ENCODE results near the gene TOGARAM2.

Gene TOGARAM2

GRCh38 chr2:29053670-29054400 lies 72.7 kb downstream of the TOGARAM2 start:
- no peak for DNase-seq (ENCODE audit: low spot score)

GRCh38 chr2:29054430-29054829 lies 73.3 kb downstream of the TOGARAM2 start:
- no peak for DNase-seq (ENCODE audit: low spot score)

DNA sequence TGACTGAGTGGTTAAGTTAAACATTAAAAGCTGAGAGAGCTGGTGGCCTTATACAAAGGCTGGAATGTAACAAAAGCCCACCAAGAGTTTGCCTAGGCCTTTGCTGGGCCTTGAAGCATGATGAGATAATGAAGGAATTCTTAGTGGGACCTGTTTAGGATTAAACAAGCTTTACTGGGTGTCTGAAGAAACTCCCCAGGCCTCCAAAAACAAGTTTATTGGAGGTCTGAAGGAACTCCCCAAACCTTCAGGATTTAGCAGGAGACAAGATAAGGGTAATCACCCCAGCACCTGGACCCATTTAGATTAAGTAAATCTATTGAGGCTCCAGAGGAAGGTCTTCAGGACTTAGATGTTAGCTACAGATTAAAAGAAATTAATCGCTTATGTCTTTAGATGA lies 74.5 kb downstream of the TOGARAM2 start:
- no peak for DNase-seq (ENCODE audit: low spot score)

DNA sequence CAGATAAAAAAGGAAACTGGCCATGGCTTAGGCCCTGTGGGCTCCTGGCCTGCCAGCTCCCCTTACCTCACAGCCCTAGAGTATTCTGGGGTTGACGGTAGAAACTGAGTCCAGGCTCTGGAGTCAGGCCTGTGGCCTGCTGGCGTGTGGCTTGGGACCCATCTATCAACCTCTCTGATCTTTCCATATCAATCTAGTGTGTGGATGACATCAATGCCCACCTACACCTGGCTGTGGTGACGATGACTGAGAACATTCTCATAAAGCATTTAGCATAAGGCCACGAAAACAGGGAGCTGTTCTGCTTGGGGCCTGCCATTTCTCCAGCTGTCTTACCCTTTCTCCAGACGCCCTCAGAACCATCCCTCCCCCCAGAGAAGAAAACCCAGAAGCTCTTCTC lies 75.4 kb downstream of the TOGARAM2 start:
- DNase-seq (ENCODE audit: low spot score): no peak

- DNase-seq (ENCODE audit: low spot score): no peak
Measured at GRCh38 chr2:29057006-29057405, 75.9 kb downstream of the TOGARAM2 start.

GRCh38 chr2:29059624-29060023 lies 78.5 kb downstream of the TOGARAM2 start:
- DNase-seq (ENCODE audit: low spot score): no peak

DNA sequence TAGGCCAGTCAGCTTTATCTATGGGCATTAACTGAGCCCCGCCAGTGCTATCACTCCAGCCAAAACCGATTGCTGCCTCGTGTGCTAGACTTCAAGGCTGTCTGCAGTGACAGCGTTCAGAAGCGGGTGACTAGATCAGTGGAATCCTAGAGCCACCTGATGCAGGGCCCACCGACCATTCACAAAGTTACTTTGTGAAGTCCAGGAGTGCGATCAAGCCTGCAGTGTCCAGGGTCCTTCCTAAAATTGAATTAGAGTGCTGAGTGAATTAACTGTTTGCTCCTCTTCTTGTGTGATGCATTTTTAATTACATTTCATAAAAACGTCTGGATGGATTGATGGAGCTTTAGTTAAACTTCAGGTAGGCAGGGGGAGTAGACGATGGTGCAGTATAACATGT lies 79.3 kb downstream of the TOGARAM2 start:
- DNase-seq (ENCODE audit: low spot score): no peak

DNA sequence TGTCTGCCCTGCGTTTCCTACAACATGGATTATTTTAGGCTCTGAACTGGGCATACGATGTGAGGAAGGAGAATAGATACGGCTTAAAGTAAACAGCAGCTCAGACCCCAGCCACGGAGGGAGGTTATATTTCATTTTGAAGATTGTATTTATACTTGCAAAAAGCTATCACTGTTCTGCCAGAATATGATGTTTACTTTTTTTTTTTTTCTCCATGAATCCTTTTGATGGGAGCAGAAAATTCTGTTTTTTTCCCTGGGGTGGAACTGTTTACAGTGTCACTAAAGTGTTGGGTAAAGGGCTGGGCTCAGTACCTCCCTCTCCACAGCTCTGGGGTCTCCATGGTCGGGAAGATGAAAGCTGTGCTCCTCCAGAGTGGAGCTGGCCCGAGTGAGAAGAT lies 80.1 kb downstream of the TOGARAM2 start:
- DNase-seq (ENCODE audit: low spot score): no peak

- no peak for DNase-seq (ENCODE audit: low spot score)
Measured at GRCh38 chr2:29061616-29062015, 80.5 kb downstream of the TOGARAM2 start.

GRCh38 chr2:29062371-29062770 lies 81.3 kb downstream of the TOGARAM2 start:
- no peak for DNase-seq (ENCODE audit: low spot score)

DNA sequence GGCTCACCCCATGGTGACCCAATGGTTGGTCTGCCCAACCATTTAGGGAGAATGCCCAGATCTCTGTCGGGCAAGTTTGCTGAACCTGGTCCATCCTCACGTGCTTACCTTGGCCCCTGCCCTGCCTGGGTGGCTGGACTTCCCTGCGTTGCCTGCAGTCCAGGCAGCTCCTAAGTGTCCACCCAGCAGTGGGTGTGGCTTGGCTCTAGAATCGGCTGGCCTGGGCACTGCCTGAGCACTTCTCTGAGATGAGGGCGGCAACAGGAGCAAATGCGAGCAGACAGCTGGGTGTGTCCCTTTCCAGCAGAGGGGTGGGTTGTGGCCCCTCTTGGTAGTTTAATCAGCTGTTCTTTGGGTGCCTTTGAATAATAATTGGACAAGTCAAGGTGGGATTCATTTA lies 82.0 kb downstream of the TOGARAM2 start:
- no peak for DNase-seq (ENCODE audit: low spot score)

DNA sequence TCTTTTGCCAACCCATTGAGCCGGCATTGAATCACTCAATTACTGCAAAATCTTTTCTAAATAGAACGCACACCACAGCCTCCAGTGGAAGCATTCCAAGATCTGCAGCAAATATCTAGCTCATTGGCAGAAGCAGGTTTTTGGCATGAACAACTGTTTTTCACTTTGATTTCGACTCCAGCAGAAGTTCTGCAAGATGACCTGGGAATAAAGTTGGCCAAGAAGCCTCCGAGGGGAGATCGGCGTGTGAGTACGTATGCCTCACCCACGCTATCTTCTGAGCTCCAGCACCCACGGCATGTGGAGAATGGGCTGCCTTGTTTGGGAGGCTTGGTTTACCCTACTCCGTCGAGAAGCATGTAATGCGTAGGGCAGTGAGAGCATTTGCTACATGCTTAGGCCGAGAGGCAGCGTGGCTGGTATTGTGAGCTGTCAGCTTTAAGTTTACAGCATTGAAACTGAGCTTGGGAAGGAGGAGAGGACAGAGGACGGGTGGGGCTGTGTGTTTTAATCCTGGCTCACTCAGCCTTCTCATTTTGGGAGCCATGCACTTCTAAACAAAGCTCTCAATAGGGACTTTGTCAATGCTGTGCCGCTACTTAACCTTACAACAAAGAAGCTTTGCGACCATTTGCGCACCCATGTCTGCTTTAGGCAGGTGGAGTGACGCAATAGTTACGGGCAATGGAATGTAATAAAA lies 82.7 kb downstream of the TOGARAM2 start:
- no peak for DNase-seq (ENCODE audit: low spot score)

DNA sequence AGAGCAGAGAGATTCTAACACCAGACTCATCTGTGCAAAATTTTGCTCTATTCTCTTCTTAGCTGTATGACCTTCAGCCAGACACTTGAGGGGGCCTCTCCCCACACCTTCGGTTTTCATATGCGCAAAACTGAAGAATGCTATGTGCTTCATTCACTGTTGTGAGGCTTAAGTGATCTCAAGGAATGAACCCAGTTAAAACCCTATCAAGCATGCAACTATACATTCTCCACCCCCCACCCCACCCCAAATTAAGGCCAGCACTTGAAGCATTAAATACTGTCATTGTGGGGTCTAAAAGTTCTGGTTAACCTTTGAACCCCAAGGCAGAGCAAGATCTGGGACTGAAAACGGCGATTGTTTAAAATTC lies 83.2 kb downstream of the TOGARAM2 start:
- no peak for DNase-seq (ENCODE audit: low spot score)

GRCh38 chr2:29064746-29065067 lies 83.6 kb downstream of the TOGARAM2 start:
- DNase-seq (ENCODE audit: low spot score): no peak

- DNase-seq (ENCODE audit: low spot score): no peak
Measured at GRCh38 chr2:29065068-29065811, 84.1 kb downstream of the TOGARAM2 start.

GRCh38 chr2:29066271-29066860 lies 85.3 kb downstream of the TOGARAM2 start:
- DNase-seq (ENCODE audit: low spot score): no peak

- DNase-seq (ENCODE audit: low spot score): no peak
Measured at GRCh38 chr2:29066997-29067605, 86.0 kb downstream of the TOGARAM2 start.

DNA sequence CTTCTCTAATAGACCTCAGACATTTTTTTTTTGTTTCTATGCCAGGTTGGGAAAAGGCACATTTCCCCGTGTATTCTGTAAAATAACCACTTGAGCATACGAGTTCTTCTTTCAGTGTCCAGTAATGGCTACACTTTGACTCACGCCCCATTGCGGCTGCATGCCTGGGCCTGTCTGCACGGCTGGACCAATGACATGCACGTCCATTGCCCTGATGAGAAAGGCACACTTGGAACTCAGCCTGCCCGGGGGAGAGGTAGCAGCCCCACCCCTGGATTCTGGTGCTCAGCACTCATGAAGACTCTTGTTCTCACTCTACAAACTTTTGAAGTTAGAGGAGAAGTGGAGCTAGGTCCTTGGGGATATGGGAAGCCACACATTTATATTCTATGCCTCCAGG lies 87.4 kb downstream of the TOGARAM2 start:
- DNase-seq (ENCODE audit: low spot score): no peak

GRCh38 chr2:29070526-29070925 lies 89.4 kb downstream of the TOGARAM2 start:
- DNase-seq (ENCODE audit: low spot score): no peak

DNA sequence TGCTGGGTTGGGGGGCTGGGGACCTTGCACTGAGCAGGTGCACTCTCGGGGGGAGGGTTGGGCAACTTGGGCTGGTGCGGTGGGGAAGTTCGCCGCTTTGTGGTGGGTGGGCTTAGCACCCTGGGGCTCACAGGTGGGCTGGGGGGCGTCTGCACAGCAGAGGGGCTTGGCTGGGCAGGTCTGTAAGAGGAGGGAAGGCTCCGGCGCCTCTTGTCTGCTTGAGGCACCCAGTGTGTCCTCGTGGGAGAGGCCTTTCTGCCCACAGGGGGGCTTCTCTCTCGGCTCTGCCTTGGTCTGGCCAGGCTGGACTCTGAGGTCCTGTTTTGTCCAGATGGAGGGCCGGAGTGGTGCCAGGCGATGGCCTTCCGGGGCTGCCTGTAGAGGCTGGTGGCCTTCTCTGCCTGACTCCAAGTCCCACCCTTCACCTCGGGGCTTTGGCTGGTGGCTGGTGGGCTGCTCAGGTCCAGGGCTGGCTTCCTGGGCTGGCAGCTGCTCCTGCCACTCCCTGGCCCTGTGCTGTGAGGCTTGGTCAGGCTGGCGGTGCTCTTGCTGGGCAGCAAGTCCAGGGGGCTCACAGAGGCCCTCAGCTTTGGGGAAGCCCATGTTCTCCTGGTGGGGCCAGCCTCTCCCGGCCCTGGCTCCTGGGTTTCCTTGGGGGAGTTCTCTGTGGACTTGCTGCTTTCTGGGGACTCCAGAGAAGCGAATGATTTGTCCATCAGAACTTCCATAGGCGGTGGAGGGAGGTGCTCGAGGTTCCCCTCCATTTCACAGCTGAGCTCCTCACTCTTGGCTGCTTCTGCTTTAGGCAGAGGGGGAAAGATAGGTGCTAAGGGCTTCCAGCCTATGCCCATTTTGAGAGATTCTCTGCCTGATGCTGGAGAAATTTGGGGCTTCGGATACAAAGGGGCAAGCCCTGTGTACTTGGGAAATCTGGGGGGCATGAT lies 90.2 kb downstream of the TOGARAM2 start:
- DNase-seq (ENCODE audit: low spot score): no peak

- DNase-seq (ENCODE audit: low spot score): no peak
Measured at GRCh38 chr2:29072251-29072650, 91.2 kb downstream of the TOGARAM2 start.
